ENCODE results near the gene DLL1.

GRCh38 chr6:170316071-170316470 is 25.2 kb upstream of the DLL1 start:
- no peak for TF ChIP-seq CTCF (IDR thresholded peaks at IDR 0.05)
- TF ChIP-seq POLR2A (IDR thresholded peaks at IDR 0.05) = no peak
